ENCODE results near the gene DAP3.
"Not testable (repeated sequence)": the region's sequence is repeated elsewhere in the genome, so short reads cannot be mapped to it uniquely, and the experiment has no call there.

DAP3 gene

DNA sequence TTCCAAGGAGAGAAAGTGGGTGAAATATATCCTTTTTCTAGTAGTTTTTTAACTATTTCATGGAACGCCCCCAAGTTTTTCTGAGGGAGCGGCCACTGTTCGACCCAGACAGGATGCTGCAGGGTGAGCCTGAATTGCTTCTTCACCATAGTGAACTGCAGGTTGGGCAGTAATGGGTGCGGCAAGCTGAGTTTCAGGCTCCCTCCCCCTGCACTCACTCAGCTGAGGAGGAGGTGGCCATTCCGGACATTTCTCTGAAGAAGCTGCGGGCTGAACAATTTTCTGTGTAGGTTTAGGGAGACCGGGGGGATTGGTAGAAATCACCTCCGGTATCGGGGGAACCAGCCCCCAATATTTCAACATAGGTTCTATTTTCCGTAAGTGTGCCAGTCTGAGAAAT is 8.2 kb downstream of the DAP3 start:
- no peak for DNase-seq (ENCODE audit: low spot score)
- in situ Hi-C loops (cut with MboI; ENCODE audit: low pct_unique_long_range_greater_than_20kb, low sequenced_read_pairs, unreplicated experiment), result no loop called here
- TF ChIP-seq, protein P1, sequence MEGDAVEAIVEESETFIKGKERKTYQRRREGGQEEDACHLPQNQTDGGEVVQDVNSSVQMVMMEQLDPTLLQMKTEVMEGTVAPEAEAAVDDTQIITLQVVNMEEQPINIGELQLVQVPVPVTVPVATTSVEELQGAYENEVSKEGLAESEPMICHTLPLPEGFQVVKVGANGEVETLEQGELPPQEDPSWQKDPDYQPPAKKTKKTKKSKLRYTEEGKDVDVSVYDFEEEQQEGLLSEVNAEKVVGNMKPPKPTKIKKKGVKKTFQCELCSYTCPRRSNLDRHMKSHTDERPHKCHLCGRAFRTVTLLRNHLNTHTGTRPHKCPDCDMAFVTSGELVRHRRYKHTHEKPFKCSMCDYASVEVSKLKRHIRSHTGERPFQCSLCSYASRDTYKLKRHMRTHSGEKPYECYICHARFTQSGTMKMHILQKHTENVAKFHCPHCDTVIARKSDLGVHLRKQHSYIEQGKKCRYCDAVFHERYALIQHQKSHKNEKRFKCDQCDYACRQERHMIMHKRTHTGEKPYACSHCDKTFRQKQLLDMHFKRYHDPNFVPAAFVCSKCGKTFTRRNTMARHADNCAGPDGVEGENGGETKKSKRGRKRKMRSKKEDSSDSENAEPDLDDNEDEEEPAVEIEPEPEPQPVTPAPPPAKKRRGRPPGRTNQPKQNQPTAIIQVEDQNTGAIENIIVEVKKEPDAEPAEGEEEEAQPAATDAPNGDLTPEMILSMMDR (IDR thresholded peaks at IDR 0.05; ENCODE audit: extremely low read depth, insufficient read depth, missing control alignments), result no peak

DNA sequence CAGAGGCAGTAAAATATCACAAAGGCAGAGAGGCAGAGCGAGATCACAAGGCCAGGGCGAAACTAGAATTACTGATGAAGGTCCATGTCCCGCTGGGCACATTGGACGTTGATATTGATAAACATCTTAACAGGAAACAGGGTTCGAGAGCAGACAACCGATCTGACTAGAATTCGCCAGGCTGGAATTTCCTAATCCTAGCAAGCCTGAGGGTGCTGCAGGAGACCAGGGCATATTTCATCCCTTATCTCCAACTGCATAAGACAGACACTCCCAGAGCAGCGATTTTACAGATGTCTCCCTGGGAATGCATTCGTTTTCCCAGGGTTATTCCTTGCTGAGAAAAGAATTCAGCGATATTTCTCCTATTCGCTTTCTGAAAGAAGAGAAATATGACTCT is 8.7 kb downstream of the DAP3 start:
- in situ Hi-C loops (cut with MboI; ENCODE audit: low pct_unique_long_range_greater_than_20kb, low sequenced_read_pairs, unreplicated experiment); DNase-seq (ENCODE audit: low spot score): not testable (repeated sequence)

DNA sequence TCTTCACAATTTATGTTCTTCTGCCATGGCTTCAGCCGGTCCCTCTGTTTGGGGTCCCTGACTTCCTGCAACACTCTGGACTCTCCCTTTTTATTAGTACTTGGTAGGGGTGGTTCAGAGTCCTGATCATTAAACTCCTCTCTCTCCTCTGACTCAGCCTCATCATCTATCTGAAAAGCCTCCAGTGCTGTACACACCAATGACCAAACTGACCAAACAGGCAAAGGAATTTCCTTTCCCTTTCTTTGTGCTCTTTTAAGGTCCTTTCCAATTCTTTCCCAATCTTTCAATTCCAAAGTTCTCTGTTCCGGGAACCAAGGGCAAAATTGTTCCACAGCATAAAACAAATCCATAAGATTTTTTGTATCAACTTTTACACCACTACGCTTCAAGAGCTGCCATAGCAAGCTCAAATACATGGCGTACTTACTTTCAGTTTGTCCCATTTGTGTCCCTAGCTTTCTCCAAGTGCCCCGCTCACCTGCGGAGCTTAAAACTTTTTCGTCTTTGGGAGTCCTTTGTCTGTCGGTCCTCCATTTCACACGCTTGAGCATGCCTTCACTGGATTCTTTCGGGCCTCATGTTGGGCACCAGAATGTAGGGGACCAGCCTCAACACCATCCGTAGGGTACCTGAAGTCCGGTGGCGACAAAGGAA is 9.6 kb downstream of the DAP3 start:
- no peak for DNase-seq (ENCODE audit: low spot score)
- TF ChIP-seq, protein P1 (IDR thresholded peaks at IDR 0.05; ENCODE audit: extremely low read depth, insufficient read depth, missing control alignments), result no peak
- in situ Hi-C loops (cut with MboI; ENCODE audit: low pct_unique_long_range_greater_than_20kb, low sequenced_read_pairs, unreplicated experiment), result no loop called here

DNA sequence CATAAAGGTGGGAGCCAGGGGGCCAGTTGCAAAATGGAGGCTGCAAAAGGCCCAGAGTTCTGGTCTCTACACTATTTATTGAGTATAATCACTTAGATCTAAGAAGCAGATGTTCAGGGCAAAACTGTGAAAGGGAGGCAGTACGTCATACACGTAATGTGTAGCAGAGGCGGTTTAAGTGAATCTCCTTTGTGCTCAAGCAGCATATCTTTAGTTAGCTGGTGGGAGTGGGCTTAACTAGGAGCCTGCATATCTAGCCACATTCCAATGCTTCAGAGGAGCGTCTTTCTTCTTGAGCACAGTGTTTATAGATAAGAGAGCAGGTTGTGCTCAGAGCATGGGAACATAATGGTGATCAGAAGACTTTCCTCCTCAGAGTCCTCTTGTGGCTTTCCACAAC is 10.2 kb downstream of the DAP3 start:
- DNase-seq (ENCODE audit: low spot score); in situ Hi-C loops (cut with MboI; ENCODE audit: low pct_unique_long_range_greater_than_20kb, low sequenced_read_pairs, unreplicated experiment): not testable (repeated sequence)

DNA sequence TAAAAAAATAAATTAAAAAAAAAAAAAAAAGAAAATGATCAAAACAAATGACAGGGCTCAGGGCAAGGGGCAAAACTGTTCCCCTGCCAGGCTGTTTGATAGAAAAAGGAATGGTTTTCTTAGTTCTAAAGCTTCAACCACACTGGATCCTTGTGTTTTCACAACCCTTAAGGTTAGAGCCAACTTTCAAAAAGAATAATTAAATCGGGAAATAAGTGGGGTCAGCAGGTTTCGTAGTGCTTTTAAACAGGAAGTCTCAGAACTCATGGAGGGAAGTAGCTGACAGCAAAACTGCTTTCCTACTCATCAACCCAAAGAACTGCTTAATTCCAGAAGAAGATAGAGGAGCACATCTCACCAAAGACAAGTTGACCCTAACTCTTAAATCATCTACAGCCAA is 12.8 kb downstream of the DAP3 start:
- in situ Hi-C loops (cut with MboI; ENCODE audit: low pct_unique_long_range_greater_than_20kb, low sequenced_read_pairs, unreplicated experiment); DNase-seq (ENCODE audit: low spot score): not testable (repeated sequence)

DNA sequence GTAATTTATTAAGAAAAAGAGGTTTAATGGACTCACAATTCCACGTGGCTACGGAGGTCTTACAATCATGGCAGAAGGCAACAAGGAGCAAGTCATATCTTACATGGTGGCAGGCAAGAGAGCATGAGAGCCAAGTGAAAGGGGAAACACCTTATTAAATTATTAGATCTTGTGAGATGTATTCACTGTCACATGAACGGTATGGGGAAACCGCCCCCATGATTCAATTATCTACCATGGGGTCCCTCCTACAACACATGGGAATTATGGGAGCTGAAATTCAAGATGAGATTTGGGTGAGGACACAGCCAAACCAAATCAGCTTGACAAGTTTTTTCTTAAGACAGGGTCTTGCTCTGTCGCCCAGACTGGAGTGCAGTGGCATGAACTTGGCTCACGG is 14.3 kb downstream of the DAP3 start:
- DNase-seq (ENCODE audit: low spot score), result no peak
- TF ChIP-seq, protein P1 (IDR thresholded peaks at IDR 0.05; ENCODE audit: extremely low read depth, insufficient read depth, missing control alignments), result no peak
- in situ Hi-C loops (cut with MboI; ENCODE audit: low pct_unique_long_range_greater_than_20kb, low sequenced_read_pairs, unreplicated experiment), result no loop called here

DNA sequence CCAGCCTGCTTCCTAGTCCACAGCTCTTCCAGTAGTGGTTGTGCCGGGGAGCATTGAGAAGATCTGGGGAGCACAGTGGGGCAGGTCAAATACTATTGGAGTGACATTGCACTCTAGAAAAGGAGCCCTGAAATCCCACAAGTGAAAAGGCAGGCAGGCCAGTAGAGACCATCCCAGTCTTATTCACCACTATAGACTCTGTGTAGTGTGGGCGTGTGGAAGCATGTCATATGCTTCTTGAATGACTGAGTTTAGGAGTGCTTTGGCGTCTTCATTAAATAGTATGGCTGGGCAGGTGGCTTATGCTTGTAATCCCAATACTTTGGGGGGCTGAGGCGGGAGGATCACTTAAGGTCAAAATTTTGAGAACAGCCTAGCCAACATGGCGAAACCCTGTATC is 15.5 kb downstream of the DAP3 start:
- in situ Hi-C loops (cut with MboI; ENCODE audit: low pct_unique_long_range_greater_than_20kb, low sequenced_read_pairs, unreplicated experiment); DNase-seq (ENCODE audit: low spot score): not testable (repeated sequence)

DNA sequence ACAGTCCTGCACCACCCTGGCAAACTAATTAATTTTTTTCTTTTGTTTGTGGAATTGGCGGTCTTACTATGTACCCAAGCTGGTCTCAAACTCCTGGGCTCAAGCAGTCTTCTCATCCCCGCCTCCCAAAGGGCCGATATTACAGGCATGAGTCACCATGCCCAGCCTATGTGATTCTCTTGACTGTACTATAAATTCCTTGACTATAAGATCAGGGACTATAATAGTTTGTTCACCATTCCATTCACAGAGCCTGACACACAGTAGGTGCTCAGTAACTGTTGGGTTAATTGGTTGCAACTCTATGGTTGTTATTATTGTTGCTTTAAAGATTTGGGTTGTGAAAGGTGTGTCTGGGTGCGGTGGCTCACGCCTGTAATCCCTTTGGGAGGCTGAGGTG is 17.2 kb downstream of the DAP3 start:
- in situ Hi-C loops (cut with MboI; ENCODE audit: low pct_unique_long_range_greater_than_20kb, low sequenced_read_pairs, unreplicated experiment), result no loop called here
- TF ChIP-seq, protein P1 (IDR thresholded peaks at IDR 0.05; ENCODE audit: extremely low read depth, insufficient read depth, missing control alignments), result no peak
- DNase-seq (ENCODE audit: low spot score), result no peak

DNA sequence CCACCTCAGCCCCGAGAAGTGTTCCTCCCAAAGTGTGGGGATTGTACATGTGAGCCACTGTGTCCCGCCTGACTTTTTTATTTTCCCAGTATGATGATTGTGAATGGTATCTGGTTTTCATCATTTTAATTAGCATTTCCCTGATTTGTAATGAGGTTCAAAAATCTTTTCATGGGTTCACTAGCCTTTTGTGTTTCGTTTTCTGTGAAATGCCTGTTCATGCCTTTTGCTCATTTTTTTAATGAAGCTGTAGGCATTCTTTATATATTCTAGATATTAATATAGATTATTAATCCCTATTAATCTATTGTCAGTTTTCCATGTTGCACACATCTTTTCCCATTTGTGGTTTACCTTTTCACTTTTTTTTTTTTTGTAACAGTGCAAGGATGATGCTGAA is 20.5 kb downstream of the DAP3 start:
- TF ChIP-seq, protein P1 (IDR thresholded peaks at IDR 0.05; ENCODE audit: extremely low read depth, insufficient read depth, missing control alignments), result no peak
- no peak for DNase-seq (ENCODE audit: low spot score)
- in situ Hi-C loops (cut with MboI; ENCODE audit: low pct_unique_long_range_greater_than_20kb, low sequenced_read_pairs, unreplicated experiment), result no loop called here

DNA sequence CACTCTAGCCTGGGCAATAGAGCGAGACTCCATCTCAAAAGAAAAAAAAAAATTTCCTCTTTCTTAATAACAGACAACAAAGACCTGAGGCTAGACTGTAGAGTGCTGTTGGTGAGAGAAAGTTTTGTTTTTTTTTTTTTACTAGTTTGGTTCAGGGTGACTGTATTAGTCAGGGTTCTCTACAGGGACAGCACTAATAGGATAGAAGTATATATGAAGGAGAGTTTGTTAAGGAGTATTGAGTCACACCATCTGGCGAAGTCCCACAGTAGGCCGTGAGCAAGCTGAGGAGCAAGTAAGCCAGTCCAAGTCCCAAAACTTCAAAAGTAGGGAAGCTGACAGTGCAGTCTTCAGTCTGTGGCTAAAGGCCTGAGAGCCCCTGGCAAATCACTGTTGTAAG is 22.6 kb downstream of the DAP3 start:
- in situ Hi-C loops (cut with MboI; ENCODE audit: low pct_unique_long_range_greater_than_20kb, low sequenced_read_pairs, unreplicated experiment); DNase-seq (ENCODE audit: low spot score): not testable (repeated sequence)

DNA sequence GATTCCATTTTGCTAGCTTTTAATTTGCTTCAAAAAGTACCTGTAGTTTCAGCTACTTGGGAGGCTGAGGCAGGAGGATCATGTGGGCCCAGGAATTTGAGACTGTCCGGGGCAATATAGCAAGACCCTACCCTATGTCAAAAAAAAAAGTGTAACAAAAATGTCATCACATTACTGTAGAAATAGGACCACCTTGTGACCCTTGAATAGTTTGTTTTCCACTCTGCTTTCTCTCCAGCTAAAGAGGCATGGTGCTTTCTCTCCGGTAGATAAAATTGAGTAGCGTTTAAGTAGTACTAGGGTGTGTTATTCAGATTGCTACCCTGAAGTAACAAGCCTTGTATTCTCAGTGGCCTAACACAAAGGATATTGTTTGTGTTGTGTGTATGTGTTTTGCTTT is 23.7 kb downstream of the DAP3 start:
- in situ Hi-C loops (cut with MboI; ENCODE audit: low pct_unique_long_range_greater_than_20kb, low sequenced_read_pairs, unreplicated experiment); DNase-seq (ENCODE audit: low spot score): not testable (repeated sequence)

All from GM13977 (cell line).